DMS53 treated with DMSO at 0.1 percent for 48 hours (cell line): ENCODE measurements around the gene OR51D1.

Experiments
- DNase-seq: peaks from one replicate; lab custom pipeline; 2025; ENCODE audit not compliant: unreplicated experiment; lab: John Stamatoyannopoulos, UW

The OR51D1 gene

DNA sequence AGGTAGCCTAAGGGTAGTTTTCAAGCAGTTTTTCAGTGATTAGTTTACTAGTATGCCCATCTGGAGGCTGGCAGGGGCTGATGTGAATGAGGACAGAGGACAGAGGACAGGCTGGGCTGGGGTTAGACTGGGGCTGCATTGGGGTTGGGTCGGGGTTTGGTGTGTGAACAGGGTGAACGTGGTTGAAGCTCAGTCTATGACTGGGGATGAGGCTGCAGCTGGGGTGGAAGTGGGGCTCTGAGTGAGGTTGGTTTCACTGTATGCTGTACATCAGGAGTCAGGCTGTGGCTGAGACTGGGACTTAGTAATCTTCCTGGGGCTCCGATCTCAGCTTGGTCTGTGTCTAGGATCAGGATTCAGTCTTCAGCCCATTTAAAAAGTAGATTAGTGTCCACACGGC is 7.0 kb downstream of the OR51D1 start:
- no peak for DNase-seq

DNA sequence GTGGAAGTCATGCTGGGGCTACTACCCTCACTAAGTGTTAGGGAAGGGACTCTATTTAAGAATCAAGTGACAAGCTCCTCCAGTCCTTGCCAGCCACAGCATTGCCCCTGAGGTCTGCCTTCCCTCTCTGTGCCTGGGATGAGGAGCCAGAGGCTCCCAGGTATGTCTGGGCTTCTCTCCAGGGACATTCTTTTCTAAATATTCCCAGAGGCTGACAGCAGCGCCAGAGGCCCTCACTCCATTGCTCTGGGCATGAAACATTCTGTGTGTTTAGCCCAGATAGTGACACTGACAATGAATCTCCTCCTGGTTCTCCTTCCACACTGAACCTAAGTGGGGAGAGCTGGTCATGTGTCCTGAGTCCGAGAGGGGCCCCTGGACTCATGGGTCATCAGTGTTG is 8.7 kb downstream of the OR51D1 start:
- DNase-seq = no peak

DNA sequence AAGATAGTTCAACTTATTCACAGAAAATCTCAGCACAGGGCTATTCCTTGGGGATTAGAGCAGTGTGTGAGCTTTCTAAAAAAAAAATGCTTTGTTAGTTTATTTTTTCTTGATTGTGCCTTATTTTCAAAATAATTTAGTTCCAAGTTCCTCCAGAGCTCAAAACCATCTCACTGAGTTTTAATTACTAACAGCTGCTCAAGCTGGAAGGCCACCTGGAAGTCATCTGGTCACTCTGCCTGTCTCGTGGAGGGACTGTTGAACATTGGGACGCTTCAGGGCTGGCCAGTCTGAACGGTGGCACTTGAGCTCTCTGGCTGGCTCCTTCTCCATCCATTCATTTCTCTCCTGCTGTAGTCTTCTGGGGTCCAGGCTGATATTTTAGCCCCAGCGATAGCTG is 10.5 kb downstream of the OR51D1 start:
- no peak for DNase-seq

DNA sequence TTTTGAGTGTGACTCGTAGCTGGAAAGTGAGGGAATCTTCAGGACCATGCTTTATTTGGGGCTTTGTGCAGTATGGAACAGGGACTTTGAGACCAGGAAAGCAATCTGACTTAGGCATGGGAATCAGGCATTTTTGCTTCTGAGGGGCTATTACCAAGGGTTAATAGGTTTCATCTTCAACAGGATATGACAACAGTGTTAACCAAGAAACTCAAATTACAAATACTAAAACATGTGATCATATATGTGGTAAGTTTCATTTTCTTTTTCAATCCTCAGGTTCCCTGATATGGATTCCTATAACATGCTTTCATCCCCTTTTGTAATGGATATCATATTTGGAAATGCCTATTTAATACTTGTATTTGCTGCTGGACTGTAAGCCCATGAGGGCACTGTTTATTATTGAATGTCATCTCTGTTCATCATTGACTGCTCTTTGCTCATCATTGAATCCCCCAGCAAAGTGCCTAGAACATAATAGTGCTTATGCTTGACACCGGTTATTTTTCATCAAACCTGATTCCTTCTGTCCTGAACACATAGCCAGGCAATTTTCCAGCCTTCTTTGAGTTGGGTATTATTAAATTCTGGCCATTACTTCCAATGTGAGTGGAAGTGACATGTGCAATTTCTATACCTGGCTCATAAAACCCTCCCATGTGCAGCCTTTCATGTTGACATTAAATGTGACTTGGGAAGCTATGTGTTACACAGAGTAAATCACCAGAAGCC is 17.5 kb downstream of the OR51D1 start:
- no peak for DNase-seq

DNA sequence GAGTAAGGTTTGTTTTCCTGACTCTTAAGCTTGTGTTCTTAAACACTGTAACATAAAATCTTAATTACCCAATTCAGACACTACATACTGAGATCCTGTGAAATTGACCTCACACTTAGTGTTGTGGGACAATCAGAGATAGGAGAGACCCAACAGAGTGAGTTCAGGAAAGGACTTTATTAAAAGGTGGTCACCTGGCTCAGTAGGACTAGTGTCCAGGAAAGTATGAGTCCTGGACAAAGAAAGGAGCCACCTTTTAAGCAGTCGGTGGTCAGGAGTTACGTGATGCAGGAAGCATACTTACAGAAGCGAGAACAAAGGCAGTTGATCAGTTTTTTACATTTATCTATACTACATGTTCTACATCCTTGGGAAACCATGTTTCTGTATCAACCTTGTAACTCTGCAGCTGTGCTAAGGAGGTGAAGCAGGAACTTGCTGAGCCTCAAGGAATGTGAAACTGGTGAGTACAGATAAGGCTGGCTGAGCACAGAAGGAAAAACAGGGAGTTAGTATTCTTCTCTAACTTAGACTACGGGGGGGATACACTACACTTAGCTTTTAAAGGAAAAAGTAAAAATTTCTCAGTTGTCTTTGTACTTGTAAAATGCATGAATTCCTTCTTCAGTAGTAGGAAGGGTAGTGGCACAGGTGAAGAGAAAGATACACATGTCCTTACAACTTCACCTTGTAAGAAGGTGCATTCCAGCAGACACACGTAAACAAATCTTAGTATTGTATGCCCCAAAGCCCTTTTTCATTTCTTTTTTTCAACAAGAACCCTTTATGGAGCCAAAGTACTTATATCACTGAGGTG is 21.6 kb downstream of the OR51D1 start:
- DNase-seq = no peak

DNA sequence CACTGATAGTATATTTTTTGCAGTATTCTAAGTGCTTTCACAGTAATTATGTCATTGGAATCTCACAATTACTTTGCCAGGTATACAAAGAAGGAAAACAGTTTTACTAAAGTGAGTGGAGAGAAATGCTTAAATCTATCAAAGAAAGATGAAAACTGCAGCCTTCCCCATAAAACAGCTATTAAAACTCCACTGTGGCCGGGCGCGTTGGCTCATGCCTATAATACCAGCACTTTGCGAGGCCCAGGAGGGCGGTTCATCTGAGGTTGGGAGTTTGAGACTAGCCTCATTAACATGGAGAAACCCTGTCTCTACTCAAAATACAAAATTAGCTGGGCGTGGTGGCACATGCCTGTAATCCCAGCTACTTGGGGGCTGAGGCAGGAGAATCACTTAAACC is 25.6 kb downstream of the OR51D1 start:
- no peak for DNase-seq

DNA sequence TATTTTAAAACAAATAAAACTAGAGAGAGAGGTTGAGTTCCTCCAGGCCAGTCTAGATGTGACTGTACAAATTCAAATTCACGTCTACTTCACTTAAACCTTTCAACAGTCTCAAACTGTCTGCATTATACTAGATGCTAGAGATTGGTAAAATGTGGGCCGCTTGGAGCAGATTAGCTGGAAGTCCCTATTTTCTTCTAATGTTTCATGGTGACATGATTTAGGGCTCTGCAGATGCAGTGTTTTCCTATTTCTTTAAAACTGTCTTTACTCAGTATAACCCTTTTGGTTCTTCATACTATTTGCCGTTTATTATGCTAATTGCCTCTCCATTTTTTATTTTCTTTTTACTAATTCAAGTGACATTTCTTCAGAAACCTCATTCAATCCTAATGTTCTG is 26.9 kb downstream of the OR51D1 start:
- no peak for DNase-seq

DNA sequence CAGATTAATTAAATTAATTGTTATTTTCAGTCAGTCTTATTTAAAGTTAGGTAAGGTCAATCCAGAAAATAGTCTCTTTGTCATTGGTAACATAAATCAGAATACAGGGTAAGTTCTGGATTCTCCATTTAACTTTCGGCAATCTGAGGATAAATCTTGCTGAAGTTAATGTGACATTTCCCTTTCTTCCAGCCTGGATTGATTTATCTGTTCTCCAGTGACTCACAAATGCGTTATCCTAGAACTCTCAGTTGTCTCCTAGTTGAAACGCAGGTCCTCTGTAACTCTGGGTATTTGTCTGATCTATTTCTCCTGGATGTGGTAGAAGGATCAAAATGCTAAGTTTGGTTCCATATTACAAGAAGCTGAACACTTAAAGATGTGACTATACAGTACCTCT is 27.5 kb downstream of the OR51D1 start:
- no peak for DNase-seq

DNA sequence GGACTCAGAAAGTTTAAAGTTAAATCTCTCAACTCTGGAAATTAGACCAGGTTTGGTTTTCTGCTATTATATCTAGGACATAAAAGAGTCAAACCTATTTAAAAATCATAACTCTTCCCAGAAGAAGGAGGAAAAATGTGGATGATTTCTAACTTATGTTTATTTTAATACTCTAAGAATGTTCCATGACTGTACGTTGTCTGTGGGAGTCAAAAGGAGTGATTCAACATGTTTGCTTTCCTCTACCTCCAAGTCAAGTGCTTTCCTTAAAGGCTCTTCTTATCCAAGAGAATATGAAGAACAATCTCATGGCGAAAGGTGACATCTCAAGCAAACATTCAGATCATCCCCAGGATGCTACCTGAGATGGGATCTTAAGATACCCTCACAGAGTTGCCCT is 28.1 kb downstream of the OR51D1 start:
- DNase-seq = no peak

DNA sequence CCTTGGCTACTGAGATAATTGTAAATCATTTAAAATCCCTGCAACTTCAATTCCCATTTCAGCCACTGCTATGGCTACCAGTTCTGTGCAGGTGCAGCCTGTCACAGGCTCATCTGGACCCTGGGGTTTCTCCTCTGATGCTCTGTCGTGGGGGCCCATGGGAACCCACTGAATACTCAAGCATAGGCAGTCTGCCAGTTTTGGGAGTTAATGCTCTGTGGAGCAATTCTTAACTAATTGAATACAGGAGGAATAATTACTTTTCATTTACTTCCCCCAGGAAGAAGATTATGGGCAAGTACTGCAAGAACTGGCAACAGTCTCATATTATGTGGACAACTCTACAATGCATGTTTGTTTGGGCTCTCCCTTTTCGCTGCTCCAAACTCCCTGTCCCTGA is 34.5 kb downstream of the OR51D1 start:
- no peak for DNase-seq

DNA sequence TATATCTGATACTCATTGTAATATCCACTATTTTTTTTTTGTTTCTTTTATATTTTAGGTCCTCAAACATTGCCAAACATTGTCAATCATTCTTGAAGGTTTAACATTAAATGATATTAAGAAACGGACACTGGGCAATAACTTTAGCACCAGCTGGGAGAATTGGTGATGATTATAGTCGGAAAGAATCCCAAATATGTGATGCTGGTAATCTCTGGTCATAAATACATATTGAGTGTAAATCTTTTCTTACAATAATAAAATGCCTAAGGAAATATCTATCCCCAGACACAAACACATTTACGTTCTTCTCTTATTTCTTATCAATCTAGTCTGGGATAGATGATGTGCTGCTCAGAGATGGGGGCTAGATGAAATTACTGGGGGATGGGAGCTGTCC is 35.2 kb downstream of the OR51D1 start:
- DNase-seq = no peak

DNA sequence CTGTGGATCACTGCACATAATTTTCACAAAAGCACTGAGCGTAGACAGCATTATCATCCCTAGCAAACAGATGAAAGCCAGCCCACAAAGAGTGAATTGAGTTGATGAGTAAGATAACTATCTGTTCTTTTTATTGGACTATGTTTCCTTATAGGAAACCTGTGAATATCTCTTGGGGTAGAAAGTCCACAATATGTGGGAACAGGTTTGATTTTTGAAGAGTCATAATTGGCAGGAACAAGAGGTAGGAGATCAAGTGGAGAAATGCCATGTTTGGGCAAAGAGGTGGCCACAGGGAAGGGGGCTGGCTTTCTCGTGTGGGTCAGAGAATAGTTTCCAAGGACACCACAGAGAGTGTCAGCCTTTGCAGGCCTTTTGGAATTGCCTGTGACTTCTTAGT is 36.5 kb downstream of the OR51D1 start:
- no peak for DNase-seq

DNA sequence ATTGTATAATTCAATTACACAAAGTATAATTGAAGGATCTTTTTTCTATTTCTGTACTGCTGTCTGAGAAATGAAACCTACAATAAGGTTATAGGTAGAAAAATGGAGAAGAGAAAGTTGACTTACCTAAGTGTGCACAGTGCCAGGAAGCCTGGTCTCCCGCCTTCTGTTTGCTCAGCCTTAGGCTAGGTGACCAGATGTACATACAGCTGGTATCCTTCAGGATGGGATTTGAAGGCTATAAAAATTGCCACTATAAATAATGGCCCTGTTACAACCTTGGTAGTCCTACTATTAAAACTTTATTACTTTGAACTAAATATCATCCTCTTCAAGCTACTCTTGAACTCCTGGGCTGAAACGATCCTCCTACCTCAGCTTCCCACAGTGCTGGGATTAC is 40.7 kb downstream of the OR51D1 start:
- peak; percentile 67 for DNase-seq

DNA sequence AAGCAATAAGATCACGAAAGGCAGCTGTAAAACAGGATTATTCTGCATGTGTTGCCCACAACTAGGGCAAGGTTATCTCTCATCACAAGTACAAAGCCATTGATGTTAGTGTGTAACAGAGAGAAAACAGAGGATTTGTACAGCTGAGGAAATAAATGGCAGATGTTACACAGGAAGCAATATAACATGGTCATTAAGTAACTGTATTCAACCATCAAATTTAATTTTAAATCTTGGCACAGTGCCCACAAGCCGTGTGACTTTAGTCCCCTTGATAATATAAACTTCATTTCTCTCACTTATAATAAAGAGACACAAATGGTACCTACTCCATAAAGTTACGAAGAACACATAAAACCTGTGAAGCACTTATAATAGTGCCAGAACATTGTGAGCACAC is 43.1 kb downstream of the OR51D1 start:
- peak; percentile 53 for DNase-seq

DNA sequence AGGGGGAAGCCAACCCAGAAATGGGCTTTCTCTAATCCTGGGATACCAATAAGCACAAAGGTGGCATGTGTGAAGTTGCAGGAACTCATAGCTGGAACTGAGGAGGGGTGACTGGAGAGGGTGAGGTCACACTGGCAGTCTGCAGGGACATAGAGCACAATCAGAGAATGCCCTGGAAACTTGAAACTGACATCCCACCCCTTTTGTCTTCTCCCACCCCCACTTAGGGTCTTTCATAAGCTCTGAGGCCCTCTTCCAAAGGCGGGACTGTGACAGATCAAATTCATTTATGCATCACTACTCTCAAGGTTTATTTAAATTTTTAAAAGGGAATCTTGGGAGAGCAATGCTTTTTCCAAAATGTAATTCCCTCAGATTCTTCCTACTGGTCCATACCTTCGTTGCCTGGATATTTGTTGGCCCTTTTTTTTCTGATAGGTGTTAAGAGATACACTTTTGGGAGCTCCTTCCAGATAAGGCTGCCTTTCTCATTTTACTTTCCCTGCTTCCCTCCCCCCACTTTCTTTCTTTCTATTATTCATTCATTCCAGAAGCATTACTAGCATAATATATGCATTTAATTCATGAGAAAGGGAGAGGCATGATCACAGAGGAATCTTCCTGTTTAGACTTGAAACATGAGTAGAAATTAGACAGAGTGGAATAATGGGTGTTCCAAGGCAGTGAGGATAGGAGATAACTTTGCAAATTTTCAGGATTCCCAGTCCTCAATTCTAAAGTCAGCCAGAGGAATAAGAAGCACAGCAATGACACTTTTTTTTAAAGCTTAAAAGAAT is 45.5 kb downstream of the OR51D1 start:
- no peak for DNase-seq

DNA sequence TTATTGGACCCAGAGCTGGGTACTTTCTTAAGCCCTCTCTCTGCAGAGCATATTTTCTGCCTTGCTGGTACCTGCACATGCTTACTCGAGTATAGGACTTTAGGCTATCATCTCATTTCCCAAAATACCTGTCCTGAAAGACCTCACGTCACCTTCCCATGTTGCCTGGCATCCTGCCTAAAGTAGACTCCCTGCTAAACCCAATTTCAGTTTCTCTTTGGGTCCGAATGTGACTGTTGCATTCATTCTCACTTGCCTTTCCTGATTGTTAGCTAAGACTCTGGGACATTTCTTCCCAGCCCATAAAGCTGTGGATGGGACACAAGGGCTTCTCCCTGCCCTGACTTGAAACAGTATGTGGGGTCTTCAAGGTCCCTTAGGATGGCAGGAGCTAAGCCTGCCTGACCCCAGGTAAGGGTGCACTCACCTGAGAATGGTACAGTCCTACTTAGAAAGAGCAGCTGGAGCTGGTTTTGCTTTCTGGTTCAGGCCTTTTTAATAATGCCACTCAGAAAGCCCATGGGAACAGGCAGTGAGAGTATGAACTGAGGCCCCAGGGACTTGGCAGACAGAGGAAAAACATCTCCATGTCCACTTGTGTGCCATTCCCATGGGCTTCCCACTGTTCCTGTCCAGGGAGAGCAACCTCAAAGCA is 47.5 kb downstream of the OR51D1 start:
- no peak for DNase-seq
